Hematopoietic multipotent progenitor cell treated with erythropoietin and hydrocortisone succinate and interleukin-3 and kit ligand, for 6 days (in vitro differentiated cells): ENCODE measurements around the gene ATG5.

Experiments used
- DNase-seq: peaks from one replicate; pipeline ENCODE4 v3.0.0-alpha.2; 2015

ATG5 gene

DNA sequence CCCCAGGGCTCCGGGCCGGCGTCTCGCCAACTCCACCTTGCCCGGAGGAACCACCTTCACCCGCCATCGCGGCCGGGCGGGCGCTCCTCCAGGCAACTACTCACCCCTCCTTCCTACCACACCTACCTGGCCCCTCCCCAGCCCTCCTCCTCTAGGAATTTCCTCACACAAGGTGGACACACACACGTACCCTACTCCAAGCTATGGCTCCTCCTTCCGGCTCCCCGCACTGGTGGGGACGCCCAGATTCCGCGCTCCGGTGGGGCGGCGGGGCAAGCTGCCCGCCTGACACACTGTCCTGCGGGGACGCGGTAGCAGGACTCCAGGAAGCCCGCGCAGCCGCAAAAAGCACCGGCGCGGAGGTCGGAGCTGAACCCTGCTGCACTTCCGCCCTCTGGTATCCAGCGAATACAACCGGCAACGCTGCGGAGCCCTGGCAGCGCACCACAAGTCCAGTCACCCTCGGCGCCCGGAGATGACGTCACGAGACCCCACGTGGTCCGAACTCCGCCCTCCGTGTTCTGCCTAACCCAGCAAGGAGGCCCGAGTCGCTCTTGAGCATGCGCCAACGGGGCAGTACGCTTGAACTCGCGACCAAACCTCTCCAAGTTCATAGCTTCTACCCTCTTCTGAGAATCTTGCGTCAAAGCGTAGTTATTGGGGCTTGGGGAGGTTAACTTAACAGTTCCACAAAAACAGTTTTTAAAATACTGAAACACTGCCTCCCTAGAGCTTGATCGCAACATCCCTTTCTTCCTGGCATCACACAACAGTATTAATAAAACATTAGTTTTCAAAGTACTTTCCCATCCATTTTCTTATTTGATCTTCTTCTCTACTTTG is at the start of gene ATG5:
TSS of gene ATG5 (minus strand) at position 425 of the 843 bp plus-strand sequence. CDS start 9,552 bp downstream, outside the sequence.
- DNase-seq = peak; percentile 98

DNA sequence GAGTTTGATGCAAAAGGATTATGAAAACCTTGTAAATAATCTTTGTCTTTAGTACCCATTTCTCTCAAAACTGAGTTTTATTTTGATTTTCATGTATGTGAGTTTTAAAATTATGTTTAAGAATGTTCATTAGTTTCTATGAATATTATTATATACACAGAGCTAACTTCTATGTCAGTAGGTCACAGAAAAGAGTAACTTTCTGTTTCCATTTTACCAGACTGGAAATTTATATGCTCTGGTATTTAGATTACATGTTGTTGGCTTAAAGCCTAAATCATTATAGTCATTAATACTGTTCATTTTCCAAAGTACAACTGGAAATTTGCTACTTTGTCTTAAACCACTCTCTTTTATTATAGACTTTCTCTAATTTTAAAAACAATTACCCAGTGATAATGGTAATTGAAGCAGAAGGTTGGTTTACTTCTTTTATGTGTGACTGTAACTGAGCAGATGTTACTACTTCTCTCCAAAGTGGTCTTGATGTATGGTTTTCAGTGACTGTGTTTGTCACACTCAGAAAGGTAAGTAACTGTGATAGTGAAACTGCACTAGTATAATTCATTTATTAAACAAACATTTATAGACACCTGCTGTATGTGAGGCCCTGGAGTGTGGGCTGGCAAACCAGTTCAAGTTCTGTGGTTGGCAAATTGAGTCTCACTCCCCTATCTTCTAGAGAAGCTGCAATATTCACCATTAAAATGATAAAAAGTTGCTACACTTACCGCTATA is 48.1 kb upstream of the ATG5 start:
- DNase-seq = no peak

GRCh38 chr6:106372838-106373501 is 47.4 kb upstream of the ATG5 start:
- no peak for DNase-seq

- no peak for DNase-seq
These were observed 45.1 kb upstream of the ATG5 start for GRCh38 chr6:106370639-106371038.

DNA sequence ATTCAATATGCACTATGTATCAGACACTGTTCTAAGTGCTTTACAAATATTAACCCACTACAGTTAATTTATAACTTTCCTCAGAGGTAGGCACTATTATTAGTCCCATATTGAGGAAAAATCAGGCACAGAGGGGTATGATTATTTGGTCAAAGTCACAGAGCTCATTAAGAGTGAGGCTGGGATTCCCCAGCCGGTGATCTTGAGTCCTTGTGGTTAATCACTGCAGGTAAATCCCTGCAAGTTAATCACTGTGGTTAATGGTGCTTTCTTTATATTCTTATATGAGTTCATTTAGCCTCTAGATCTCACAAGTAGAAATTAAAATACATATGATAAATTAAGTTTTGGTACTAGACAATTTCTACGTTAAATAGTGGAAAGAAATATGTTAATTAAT is 44.2 kb upstream of the ATG5 start:
- no peak for DNase-seq

DNA sequence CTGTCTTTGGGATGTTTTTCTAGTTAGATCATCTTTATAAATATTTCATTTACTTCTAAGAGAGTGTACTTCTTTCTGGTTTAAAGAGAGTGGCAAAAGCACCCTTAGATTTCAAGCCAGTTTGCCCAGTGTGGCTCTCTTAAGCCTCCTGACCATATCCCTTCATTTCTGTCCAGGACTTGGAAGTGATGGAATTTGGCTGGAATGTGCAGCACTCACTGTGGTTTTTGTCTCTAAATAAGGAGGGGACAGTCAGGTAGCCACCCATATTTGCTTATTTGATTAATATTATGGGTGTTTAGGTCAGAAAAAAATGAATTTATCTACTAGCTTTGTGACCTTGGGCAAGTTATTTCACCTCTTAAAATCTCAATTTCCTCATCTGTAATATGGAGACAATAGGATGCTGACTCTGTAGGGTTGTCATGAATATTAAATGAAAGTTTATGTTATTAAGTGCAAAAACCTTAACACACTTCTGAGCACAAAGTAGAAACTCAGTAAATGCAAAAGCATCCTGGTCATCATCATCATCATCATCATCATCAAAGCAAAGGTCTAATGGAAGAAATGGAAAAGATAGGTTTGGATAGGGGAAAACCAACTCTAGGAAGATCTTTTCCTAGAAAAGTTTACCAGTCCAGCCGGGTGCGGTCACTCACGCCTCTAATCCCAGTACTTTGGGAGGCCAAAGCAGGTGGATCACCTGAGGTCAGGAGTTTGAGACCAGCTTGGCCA is 38.0 kb upstream of the ATG5 start:
- DNase-seq = no peak

DNA sequence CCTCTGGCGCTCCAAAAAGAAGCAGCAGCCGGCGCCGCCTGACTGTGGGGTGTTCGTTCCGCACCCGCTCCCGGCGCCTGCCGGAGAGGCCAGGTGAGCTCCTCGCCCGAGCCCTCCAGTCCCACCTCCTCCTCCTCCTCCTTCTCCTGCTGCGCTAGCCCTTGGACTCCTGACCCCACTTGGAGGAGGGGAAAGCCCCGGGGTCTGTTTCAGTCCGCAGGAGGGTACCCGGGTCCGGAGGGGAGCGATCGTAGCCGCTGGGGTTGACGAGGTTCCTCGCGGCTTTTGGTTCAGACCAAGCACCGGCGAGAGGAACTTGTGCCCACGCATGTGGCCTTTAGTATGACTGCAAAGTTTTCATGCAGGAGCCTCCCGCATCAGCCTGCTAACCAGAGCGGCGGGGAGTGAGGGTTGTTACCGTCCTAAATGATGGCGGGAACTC is 35.5 kb upstream of the ATG5 start:
- peak; percentile 12 for DNase-seq

DNA sequence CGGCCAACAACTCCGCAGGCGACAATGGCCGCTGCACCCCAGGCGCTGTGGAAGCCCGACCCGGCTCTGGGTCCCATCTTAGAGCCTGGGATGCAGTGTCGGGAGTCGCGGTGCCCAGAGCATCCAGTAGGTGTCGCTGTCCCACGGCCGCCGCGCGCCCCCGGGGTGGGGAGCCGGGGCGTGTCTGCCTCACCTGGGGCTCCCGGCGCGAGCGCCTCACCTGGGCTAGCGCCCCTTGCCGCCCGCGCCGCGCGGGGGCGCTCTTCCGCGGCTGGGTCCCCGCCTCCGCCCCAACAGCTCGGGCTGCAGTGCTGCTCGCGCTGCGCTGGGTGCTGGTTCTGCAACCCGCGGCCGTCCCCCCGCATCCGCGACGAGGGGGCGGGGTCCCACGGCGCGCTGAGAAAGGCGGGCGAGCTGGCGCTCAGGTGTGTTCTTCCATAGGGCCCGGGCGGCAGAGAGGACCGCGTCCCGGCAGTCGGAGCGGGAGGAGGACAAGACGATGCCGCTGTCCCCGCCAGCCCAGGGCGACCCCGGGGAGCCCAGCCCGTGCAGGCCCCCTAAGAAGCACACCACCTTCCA is 34.9 kb upstream of the ATG5 start, which contains the start of gene CRYBG1:
TSS of gene CRYBG1 (plus strand) at position 308 of the 579 bp plus-strand sequence. CDS start at position 500, 192 bp downstream.
- peak; percentile 58 for DNase-seq

- DNase-seq = no peak
These were observed 34.4 kb upstream of the ATG5 start for GRCh38 chr6:106359959-106360409.

GRCh38 chr6:106356378-106356777 is 30.8 kb upstream of the ATG5 start:
- no peak for DNase-seq

DNA sequence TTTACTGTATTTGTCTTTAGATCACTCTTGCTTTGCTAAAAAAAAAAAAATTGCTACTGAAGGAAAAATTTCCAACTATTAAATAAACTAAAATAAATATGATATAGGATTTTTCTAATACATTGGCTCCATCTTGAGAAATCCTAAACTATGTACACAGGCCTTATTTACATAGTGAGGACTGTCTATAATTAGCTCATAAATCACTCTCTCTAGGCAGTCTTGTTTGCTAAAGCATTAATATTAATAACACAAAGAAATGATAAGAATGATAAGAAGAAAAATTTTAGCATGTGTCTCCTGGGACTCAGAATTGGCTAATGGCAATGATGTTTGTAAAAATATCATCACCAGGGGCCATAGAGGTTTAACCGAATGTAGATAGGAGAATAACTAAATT is 21.7 kb upstream of the ATG5 start:
- DNase-seq = no peak

DNA sequence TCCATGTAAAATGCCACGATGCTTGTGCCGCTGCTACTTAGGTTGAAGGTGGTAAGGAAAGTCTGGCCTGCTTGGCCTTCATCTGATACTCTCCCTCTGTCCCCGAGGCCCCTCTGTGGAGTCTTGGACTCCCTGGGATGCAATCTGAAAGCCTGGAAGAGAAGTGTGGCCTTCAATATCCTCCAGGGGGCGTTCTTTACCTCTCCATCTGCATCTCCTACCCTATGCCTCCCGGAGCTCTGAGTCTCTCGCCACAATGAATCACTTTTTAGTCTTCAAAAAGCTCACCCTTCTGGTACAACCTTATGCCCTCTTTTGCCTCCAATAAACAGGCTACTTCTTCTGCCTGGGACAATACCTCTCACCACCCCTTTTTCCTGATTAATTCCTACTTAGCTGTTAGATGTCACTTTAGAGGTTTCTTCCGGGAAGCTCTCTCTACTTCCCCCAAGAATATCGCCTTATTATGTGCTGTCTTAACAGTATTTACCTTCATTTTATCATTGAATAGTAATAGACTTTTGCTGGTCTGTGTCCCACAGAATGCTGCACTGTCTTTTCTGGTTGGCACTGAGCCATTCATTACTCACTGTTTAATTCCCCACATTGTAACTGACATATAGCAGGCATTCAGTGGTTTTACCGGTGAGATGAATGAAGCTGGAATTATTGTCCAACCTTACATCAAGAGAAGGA is 13.9 kb upstream of the ATG5 start:
- DNase-seq = peak; percentile 87

GRCh38 chr6:106334646-106335448 is 9.3 kb upstream of the ATG5 start:
- peak; percentile 73 for DNase-seq

DNA sequence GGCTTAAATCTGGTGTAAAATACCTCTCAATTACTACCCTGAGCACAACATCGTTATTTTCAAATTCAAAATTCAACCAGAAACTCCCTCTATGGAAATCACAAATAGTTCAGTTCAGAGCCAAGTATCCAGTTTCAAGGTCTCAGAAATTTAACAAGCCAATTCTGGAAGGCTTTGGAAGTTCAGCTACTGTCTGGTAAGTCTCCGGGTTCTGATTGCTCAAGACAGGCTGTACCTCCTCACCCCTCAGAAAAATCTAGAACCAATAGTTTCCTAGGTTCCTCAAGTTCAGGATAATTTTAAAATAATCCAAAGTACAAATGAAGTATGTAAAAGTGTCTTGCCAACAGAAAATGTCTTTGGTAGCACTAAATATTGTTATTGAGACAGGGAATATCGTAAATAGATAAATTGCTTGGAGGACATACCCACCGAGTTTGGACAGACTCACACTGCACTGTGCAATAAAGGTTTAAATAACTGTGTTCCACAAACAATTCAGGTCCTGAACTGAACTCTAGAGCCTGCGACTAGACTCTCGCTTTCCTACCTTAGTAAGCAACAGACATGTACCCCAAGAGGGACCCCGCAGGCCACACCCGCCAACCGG is 729 bp downstream of the ATG5 start:
- peak; percentile 23 for DNase-seq

DNA sequence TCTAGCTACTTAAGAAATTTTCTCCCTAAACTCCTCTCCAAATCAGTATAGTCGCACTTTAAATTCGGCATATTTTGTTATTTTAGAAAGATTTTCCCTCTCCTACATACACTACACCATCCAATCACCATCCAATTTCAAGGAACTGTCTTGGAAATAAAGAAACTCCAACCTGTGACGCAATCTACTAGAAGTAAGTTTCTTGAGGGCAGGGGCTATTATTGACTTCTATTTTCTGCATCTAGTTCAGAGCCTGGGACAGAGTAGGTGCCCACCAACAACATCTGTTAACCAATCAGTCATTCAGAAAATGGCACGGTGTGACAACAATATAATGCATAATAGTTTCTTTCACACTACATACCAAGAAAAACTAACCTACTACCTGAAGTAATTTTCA is 3.6 kb downstream of the ATG5 start:
- DNase-seq = no peak

DNA sequence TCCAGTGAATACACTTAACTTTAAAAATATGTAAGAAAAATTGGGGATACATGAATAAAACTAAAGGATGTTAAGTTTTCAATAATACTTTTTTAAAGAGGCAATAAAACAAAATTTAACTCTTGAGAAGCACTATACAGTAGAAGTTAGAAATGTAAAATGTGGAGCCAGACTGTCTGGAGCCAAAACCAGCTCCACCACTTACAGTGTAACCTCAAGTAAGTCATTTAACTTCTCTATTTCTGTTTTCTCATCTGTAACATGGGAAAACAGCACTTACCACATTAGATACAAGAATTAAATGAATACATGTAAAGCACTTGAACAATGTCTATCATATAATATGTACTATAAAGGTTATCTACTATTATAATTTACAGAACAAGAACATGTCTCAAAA is 6.7 kb downstream of the ATG5 start:
- no peak for DNase-seq

DNA sequence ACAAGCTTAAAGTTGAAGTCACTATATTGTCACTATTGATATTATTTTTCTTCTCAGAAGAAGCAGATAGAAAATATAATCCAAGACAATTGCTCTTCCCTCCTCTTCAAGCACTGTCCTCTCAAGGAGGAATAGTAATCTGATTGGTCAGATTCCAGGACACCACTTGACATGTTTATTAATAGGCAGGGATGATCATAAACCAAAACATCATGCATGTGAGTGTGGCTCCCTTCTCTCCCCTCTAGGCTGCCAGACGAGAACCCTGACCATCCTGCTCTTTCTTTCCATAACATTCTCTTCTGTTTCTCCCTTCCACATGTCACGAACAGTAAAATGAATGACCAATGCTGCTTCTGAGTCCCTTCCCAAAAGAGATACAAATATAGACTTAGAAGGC is 7.5 kb downstream of the ATG5 start:
- DNase-seq = no peak

- DNase-seq = no peak
These were observed 9.2 kb downstream of the ATG5 start for GRCh38 chr6:106316375-106316766.

GRCh38 chr6:106315765-106316374 is 9.7 kb downstream of the ATG5 start:
- peak; percentile 89 for DNase-seq
